Activated T-helper 17 cell treated with anti-CD3 and anti-CD28 coated beads, Interleukin-2, amount 50 U/mL, for 72 hours (primary cell): ENCODE measurements around the gene UPF3B. TPM values are rescaled to one million over a fixed set of nuclear protein-coding genes. Genes with fewer than 3 reads are reported as not detected.
A peak's percentile ranks its signal among the peaks of the same experiment; 100 is the strongest.
"Not testable (repeated sequence)": the region's sequence is repeated elsewhere in the genome, so short reads cannot be mapped to it uniquely, and the experiment has no call there.

Source experiments
- ATAC-seq: fragments of 150-1000 bp; cut with Tn5 transposase; replicated peaks from 2 replicates; pipeline ENCODE4 v1.10.0; 2021; ENCODE audit warnings: mild to moderate bottlenecking, moderate library complexity
- H3K27ac Mint-ChIP-seq: one replicate; pipeline ENCODE4 v1.8.0; 2022; ENCODE audit warnings: mixed read lengths
- H3K27me3 Mint-ChIP-seq: one replicate; pipeline ENCODE4 v1.8.0; 2022; ENCODE audit warnings: mixed read lengths
- H3K36me3 Mint-ChIP-seq: one replicate; pipeline ENCODE4 v1.8.0; 2022; ENCODE audit warnings: low read depth, mild to moderate bottlenecking, mixed read lengths
- H3K4me1 Mint-ChIP-seq: one replicate; pipeline ENCODE4 v1.8.0; 2022; ENCODE audit warnings: mixed read lengths
- H3K4me3 Mint-ChIP-seq: one replicate; pipeline ENCODE4 v1.8.0; 2022; ENCODE audit warnings: mild to moderate bottlenecking, mixed read lengths
- H3K9me3 Mint-ChIP-seq: one replicate; pipeline ENCODE4 v1.8.0; 2022; ENCODE audit warnings: mixed read lengths
- total RNA-seq, 2 donors: library from RNA; stranded (reverse); gene quantifications; one replicate each; pipeline ENCODE4 v1.2.3, GENCODE V29; 2022

The UPF3B gene
- total RNA-seq, 2 donors from 2014 or later: 19.3 to 19.4 TPM

DNA sequence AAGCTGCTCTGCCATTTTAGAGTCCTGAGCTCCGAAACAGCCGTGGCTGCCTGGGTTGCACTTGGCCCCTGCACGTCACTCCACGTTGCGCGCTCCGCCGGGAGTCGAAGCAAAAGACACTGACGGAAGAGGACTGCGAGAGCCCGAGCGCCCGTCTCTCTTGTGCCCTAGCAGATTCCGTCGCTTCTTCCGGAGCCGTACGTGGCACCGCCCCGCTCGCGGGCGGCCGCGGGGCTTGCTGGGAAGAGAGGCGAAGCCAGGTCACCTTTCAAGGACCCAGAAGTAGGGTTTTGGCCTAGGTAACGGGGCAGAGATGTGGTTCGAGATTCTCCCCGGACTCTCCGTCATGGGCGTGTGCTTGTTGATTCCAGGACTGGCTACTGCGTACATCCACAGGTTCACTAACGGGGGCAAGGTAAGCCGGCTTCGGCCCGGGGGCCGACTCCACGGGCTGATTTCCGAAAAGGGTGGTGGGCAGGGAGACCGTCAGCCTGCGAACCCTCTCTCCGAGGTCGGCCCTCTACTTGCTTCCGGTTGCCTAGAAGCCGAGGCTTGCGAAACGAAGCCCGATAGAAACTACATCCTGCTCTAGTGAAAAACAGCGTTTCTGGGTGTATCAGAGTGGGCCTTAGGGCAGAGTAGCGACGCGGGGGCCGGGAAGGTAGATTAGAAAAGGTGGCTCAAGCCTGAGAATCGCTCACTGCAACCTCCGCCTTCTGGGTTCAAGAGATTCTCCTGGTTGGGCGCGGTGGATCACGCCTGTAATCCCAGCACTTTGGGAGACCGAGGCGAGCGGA lies 19.0 kb upstream of the UPF3B start, which contains the start of the genes NDUFA1 and RNF113A:
Gene NDUFA1, plus strand, starts transcription at position 234 of the 797 bp plus-strand sequence. Its CDS starts 80 bp downstream, at position 314.
Gene RNF113A, minus strand, starts transcription at position 135 of the 797 bp plus-strand sequence. Its CDS starts 120 bp downstream, at position 15.
- Mint-ChIP-seq H3K9me3 (no peaks in the 10 kb centered on the region), H3K27ac (peak within 1 kb of the TSS; percentile 99), H3K4me1 (no peaks in the 10 kb centered on the region), H3K36me3 (peaks cover 51% of the 10 kb centered on the region), H3K27me3 (no peaks in the 10 kb centered on the region), H3K4me3 (peak within 1 kb of the TSS; percentile 100)
- ATAC-seq: peak; percentile 96

GRCh38 chrX:119871245-119871598 lies 18.5 kb upstream of the UPF3B start:
- ATAC-seq: peak; percentile 56
- peak overlapping the region; percentile 100 for H3K4me3 Mint-ChIP-seq
- H3K4me1 Mint-ChIP-seq: no peaks in the 10 kb centered on the region
- peaks cover 48% of the 10 kb centered on the region for H3K36me3 Mint-ChIP-seq
- H3K27me3 Mint-ChIP-seq: no peaks in the 10 kb centered on the region
- no peaks in the 10 kb centered on the region for H3K9me3 Mint-ChIP-seq
- H3K27ac Mint-ChIP-seq: peak overlapping the region; percentile 99

GRCh38 chrX:119870626-119871131 lies 17.9 kb upstream of the UPF3B start:
- peak; percentile 30 for ATAC-seq
- Mint-ChIP-seq H3K9me3 (no peaks in the 10 kb centered on the region), H3K27ac (peak overlapping the region; percentile 99), H3K27me3 (no peaks in the 10 kb centered on the region), H3K4me1 (no peaks in the 10 kb centered on the region), H3K4me3 (peak overlapping the region; percentile 100), H3K36me3 (peaks cover 43% of the 10 kb centered on the region)

- no peaks in the 10 kb centered on the region for H3K9me3 Mint-ChIP-seq
- H3K36me3 Mint-ChIP-seq: peaks cover 46% of the 10 kb centered on the region
- no peaks in the 10 kb centered on the region for H3K27me3 Mint-ChIP-seq
- no peaks in the 10 kb centered on the region for H3K4me1 Mint-ChIP-seq
- H3K27ac Mint-ChIP-seq: peak overlapping the region; percentile 99
- no peak for ATAC-seq
- H3K4me3 Mint-ChIP-seq: peak overlapping the region; percentile 99
Observed at GRCh38 chrX:119853444-119853843, 681 bp upstream of the UPF3B start.

GRCh38 chrX:119833905-119834304 lies 18.9 kb downstream of the UPF3B start:
- no peak for ATAC-seq
- Mint-ChIP-seq H3K4me1 (no peaks in the 10 kb centered on the region), H3K27me3 (no peaks in the 10 kb centered on the region), H3K4me3 (no peak overlapping the region), H3K9me3 (no peaks in the 10 kb centered on the region), H3K27ac (no peak overlapping the region), H3K36me3 (peaks cover 90% of the 10 kb centered on the region)

DNA sequence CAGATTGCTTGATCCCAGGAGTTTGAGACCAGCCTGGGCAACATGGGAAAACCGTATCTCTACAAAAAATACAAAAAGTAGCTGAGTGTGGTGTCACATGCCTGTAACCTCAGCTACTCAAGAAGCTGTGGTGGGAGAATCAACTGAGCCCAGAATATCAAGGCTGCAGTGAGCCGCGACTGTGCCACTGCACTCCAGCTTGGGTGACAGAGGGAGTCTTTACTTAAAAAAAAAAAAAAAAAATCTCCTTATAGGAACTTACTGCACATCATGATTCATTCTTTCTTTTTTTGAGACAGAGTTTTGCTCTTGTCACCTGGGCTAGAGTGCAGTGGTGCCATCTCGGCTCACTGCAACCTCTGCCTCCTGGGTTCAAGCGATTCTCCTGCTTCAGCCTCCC lies 24.3 kb downstream of the UPF3B start:
- Mint-ChIP-seq H3K4me3 (no peak overlapping the region), H3K4me1 (no peaks in the 10 kb centered on the region), H3K36me3 (peaks cover 39% of the 10 kb centered on the region), H3K27ac (no peak overlapping the region), H3K9me3 (no peaks in the 10 kb centered on the region), H3K27me3 (no peaks in the 10 kb centered on the region)
- peak; percentile 31 for ATAC-seq

- H3K4me3 Mint-ChIP-seq: peak overlapping the region; percentile 46
Observed at GRCh38 chrX:119826399-119826959, 26.3 kb downstream of the UPF3B start.

DNA sequence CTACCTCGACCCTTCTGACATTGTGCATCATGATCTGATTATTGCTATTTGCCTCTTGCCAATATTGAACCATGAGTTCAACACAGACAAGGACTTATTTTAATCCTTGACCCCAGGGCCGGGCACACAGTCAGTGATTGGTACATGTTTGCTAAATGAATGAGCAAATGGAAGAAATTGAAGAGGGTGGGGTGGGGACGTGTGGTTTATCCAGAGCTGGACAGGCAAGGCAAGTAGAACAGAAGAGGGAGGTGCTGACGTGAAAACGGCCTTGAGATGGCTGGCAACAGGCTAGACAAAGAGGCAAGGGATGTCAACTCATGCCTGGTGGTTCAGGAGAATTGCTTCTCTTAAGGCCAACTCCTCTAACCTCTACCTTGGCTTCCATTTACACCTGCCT lies 28.5 kb downstream of the UPF3B start:
- H3K4me3 Mint-ChIP-seq, H3K36me3 Mint-ChIP-seq, H3K9me3 Mint-ChIP-seq, H3K27me3 Mint-ChIP-seq, H3K4me1 Mint-ChIP-seq, ATAC-seq, H3K27ac Mint-ChIP-seq: not testable (repeated sequence)

More at GRCh38 chrX:119826399-119826959, 26.3 kb downstream of the UPF3B start:
- Mint-ChIP-seq H3K9me3 (no peaks in the 10 kb centered on the region), H3K4me1 (peaks cover 5% of the 10 kb centered on the region), H3K27ac (peak overlapping the region; percentile 48), H3K27me3 (no peaks in the 10 kb centered on the region), H3K36me3 (peaks cover 24% of the 10 kb centered on the region)
- ATAC-seq: peak; percentile 92

GRCh38 chrX:119821703-119822102 lies 31.1 kb downstream of the UPF3B start:
- H3K4me3 Mint-ChIP-seq: peak overlapping the region; percentile 16
- not testable (repeated sequence) for H3K27me3 Mint-ChIP-seq

GRCh38 chrX:119817130-119817690 lies 35.6 kb downstream of the UPF3B start:
- Mint-ChIP-seq H3K27ac (no peak overlapping the region), H3K27me3 (no peaks in the 10 kb centered on the region), H3K9me3 (no peaks in the 10 kb centered on the region), H3K4me1 (peaks cover 5% of the 10 kb centered on the region), H3K4me3 (no peak overlapping the region), H3K36me3 (no peaks in the 10 kb centered on the region)
- no peak for ATAC-seq

More at GRCh38 chrX:119821703-119822102, 31.1 kb downstream of the UPF3B start:
- H3K36me3 Mint-ChIP-seq, H3K4me1 Mint-ChIP-seq, H3K9me3 Mint-ChIP-seq: not testable (repeated sequence)
- peak; percentile 59 for ATAC-seq
- peak overlapping the region; percentile 68 for H3K27ac Mint-ChIP-seq

GRCh38 chrX:119816300-119816699 lies 36.5 kb downstream of the UPF3B start:
- Mint-ChIP-seq H3K27me3 (no peaks in the 10 kb centered on the region), H3K27ac (no peak overlapping the region), H3K36me3 (no peaks in the 10 kb centered on the region), H3K9me3 (no peaks in the 10 kb centered on the region), H3K4me1 (no peaks in the 10 kb centered on the region), H3K4me3 (no peak overlapping the region)
- ATAC-seq: no peak

DNA sequence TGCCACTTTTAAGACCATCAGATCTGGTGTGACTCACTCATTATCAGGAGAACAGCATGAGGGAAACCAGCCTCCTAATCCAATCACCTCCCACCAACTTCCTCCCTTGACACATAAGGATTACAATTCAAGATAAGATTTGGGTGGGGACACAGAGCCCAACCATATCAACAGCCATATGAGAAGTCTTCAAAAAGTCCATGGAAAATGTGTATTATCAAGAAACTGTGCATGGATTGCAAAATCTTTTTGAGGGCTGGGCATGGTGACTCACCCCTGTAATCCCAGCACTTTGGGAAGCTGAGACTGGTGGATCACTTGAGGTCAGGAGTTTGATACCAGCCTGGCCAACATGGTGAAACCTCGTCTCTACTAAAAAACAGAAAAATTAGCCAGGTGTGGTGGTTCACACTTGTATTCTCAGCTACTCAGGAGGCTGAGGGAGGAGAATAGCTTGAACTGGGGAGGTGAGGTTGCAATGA lies 43.5 kb downstream of the UPF3B start:
- H3K27ac Mint-ChIP-seq: no peak overlapping the region
- H3K27me3 Mint-ChIP-seq: no peaks in the 10 kb centered on the region
- H3K4me3 Mint-ChIP-seq: no peak overlapping the region
- no peaks in the 10 kb centered on the region for H3K36me3 Mint-ChIP-seq
- no peaks in the 10 kb centered on the region for H3K4me1 Mint-ChIP-seq
- no peak for ATAC-seq
- H3K9me3 Mint-ChIP-seq: no peaks in the 10 kb centered on the region

GRCh38 chrX:119808461-119808860 lies 44.3 kb downstream of the UPF3B start:
- not testable (repeated sequence) for ATAC-seq, H3K36me3 Mint-ChIP-seq

DNA sequence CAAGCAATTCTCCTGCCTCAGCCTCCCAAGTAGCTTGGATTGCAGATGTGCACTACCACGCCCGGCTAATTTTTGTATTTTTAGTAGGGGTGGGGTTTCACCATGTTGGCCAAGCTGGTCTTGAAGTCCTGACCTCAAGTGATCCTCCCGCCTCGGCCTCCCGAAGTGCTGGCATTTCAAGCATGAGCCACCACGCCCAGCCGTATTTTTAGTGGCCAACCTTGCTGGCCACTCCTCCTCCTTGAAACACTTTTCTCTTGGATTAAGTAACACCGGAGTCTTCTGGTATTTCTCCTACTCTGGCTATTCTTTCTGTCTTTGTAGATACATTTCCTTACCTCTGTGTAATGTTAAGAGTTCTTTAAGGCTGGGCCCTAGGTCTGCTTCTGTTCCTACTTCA lies 50.2 kb downstream of the UPF3B start:
- Mint-ChIP-seq H3K4me1 (peaks cover 3% of the 10 kb centered on the region), H3K9me3 (no peaks in the 10 kb centered on the region), H3K27ac (no peak overlapping the region), H3K36me3 (no peaks in the 10 kb centered on the region), H3K4me3 (no peak overlapping the region), H3K27me3 (no peaks in the 10 kb centered on the region)
- ATAC-seq: no peak

More at GRCh38 chrX:119808461-119808860, 44.3 kb downstream of the UPF3B start:
- not testable (repeated sequence) for H3K9me3 Mint-ChIP-seq, H3K27ac Mint-ChIP-seq, H3K4me3 Mint-ChIP-seq, H3K27me3 Mint-ChIP-seq, H3K4me1 Mint-ChIP-seq
